ENCODE measurements around the gene TUBGCP6. TPM values are rescaled to one million over a fixed set of nuclear protein-coding genes. Genes with fewer than 3 reads are reported as not detected.

Gene TUBGCP6
- total RNA-seq, 1 donor from 2014 or later: 32.2 TPM

DNA sequence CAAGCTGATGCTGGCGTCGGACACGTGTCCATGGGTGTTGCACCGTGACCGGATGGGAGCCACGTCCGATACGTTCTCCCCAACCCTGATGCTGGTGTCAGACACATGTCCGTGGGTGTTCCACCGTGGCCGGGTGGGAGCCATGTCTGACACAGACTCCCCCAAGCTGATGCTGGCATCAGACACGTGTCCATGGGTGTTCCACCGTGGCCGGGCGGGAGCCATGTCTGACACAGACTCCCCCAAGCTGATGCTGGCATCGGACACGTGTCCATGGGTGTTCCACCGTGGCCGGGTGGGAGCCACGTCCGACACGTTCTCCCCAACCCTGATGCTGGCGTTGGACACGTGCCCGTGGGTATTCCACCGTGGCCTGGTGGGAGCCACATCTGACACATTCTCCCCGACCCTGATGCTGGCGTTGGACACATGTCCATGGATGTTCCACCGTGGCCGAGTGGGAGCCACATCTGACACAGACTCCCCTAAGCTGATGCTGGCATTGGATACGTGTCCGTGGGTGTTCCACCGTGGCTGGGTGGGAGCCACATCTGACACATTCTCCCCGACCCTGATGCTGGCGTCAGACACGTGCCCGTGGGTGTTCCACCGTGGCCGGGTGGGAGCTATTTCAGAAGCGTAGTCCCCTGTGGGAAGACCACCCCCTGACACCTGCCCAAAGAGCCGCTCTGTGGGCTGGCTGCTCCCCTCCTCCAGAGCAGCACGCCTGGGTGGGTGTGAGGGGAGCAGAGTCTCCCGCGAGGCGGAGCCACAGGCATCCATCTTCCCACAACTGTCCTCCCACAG, 24.0 kb downstream of the TUBGCP6 start:
- TF ChIP-seq, protein P1, sequence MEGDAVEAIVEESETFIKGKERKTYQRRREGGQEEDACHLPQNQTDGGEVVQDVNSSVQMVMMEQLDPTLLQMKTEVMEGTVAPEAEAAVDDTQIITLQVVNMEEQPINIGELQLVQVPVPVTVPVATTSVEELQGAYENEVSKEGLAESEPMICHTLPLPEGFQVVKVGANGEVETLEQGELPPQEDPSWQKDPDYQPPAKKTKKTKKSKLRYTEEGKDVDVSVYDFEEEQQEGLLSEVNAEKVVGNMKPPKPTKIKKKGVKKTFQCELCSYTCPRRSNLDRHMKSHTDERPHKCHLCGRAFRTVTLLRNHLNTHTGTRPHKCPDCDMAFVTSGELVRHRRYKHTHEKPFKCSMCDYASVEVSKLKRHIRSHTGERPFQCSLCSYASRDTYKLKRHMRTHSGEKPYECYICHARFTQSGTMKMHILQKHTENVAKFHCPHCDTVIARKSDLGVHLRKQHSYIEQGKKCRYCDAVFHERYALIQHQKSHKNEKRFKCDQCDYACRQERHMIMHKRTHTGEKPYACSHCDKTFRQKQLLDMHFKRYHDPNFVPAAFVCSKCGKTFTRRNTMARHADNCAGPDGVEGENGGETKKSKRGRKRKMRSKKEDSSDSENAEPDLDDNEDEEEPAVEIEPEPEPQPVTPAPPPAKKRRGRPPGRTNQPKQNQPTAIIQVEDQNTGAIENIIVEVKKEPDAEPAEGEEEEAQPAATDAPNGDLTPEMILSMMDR (IDR thresholded peaks at IDR 0.05): no peak
- Mint-ChIP-seq H3K4me1 (ENCODE audit: low read depth) (peaks cover 4% of the 10 kb centered on the region), H3K36me3 (ENCODE audit: low read depth) (peaks cover 17% of the 10 kb centered on the region), H3K27me3 (ENCODE audit: low read depth) (no peaks in the 10 kb centered on the region), H3K27ac (ENCODE audit: unreplicated experiment) (no peak overlapping the region), H3K4me3 (ENCODE audit: unreplicated experiment) (no peak overlapping the region), H3K9me3 (ENCODE audit: low read depth) (no peaks in the 10 kb centered on the region)
- DNase-seq (ENCODE audit: low spot score): peak; percentile 92

DNA sequence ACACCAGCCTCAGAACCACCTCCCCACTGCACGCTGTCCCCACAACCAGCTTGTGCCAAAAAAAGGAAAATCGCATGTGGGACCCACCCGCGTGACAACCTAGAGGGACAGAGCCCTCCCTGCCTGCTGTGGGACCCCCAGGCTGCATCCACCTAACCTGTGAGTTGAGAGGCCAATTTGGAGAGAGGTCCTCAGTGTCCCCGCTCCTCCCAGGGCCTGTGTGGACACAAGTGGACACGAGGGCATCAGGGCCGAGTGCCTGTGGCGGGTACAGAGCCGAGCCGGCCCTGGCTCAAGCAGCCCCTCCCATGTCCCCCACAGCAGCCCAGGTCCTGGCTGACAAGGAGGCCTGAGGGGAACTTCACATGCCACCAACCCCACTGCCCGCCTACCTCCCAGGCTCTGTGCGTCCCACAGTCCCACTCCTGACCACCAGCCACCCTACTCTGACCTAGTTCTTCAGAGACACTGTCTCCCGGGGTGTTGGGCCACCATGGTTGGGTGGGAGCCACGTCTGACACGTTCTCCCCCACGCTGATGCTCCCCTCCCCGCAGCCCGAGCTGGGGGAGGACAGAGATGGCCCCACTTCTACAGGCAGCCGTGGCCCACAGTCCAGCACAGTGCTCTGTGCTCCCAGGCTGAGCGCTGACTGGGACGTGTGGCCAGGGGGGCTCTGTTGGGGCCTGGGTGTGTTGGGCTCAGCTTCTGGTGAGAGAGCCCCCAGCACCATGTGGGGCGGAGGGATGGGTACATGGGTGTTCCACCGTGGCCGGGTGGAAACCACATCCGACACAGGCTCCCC, 24.8 kb downstream of the TUBGCP6 start:
- Mint-ChIP-seq H3K27me3 (ENCODE audit: low read depth) (no peaks in the 10 kb centered on the region), H3K9me3 (ENCODE audit: low read depth) (no peaks in the 10 kb centered on the region), H3K4me3 (ENCODE audit: unreplicated experiment) (no peak overlapping the region), H3K27ac (ENCODE audit: unreplicated experiment) (no peak overlapping the region), H3K36me3 (ENCODE audit: low read depth) (peaks cover 15% of the 10 kb centered on the region), H3K4me1 (ENCODE audit: low read depth) (peaks cover 4% of the 10 kb centered on the region)
- TF ChIP-seq, protein P1 (IDR thresholded peaks at IDR 0.05): no peak
- peak; percentile 89 for DNase-seq (ENCODE audit: low spot score)

DNA sequence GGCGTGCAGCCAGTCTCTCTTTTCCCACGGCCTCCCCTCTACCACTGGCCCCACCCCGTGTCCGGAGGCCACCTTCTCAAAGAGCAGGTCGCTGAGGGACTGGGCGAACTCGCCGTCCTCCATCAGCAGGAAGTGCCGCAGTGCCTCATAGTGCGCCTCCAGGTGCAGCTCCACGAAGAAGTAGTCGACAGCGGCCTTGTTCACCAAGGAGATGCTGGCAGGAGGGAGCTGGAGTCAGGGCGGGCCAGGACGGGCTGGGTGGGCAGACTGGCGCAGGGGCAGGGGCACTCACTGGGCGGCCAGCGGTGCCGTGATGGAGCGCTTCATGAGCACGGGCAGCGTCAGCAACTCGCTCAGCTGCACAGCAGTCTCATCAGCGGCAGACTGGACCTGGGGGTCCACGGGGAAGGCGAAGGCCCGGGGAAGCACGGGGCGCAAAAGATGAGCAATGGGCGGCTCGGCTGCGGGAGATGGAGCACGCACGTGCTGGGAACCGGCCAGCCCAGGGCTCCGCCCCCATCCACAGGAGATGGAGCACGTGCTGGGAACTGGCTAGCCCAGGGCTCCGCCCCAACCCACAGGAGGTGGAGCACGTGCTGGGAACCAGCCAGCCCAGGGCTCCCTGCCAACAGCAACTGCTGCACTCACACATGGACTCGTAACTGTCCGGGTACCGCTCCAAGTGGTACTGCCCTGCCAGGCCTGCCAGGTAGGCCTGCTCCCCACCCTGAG, 25.7 kb downstream of the TUBGCP6 start:
- H3K9me3 Mint-ChIP-seq (ENCODE audit: low read depth): no peaks in the 10 kb centered on the region
- H3K36me3 Mint-ChIP-seq (ENCODE audit: low read depth): peaks cover 18% of the 10 kb centered on the region
- TF ChIP-seq, protein P1 (IDR thresholded peaks at IDR 0.05): no peak
- peak overlapping the region; percentile 17 for H3K27ac Mint-ChIP-seq (ENCODE audit: unreplicated experiment)
- peaks cover 7% of the 10 kb centered on the region for H3K4me1 Mint-ChIP-seq (ENCODE audit: low read depth)
- no peak overlapping the region for H3K4me3 Mint-ChIP-seq (ENCODE audit: unreplicated experiment)
- DNase-seq (ENCODE audit: low spot score): peak; percentile 95
- no peaks in the 10 kb centered on the region for H3K27me3 Mint-ChIP-seq (ENCODE audit: low read depth)

DNA sequence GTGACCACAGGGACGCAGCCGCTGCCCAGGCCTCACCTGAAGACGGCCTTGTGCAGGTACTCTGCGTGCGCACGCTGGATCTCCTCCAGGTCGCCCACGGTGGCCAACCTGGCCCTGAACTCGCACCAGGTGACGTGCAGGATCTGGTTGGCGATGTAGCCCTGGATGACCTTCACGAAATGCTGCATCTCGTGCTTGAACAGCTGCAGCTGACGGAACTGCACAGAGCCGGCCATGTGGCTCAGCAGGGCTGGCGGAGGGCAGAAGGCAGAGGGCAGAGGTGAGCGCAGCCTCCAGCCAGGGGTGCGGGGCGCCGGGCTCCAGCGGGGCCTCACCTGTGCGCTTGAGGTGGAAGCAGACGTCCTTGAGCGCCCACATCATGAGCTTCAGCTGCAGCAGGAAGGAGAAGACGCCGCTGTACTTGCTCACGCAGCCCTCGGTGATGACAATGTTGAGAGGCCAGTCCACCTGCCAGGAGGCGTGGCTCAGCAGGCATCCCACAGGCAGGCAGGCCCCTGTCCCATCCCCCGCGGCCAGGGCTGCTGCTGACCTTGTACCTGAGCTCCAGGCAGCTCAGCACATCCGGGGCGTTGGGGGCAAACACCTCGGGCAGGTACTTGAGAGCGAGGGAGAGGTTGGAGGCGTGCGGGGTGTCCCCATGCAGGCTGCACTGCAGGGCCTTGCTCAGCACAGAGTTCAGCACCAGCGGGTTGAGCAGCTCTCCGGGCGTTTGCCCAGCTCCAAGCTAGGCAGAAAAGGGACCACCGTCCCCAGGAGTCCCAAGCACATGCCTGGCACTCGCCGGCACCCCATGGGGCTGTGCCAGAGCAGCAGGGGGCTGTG, 26.4 kb downstream of the TUBGCP6 start:
- no peaks in the 10 kb centered on the region for H3K9me3 Mint-ChIP-seq (ENCODE audit: low read depth)
- TF ChIP-seq, protein P1 (IDR thresholded peaks at IDR 0.05): no peak
- H3K36me3 Mint-ChIP-seq (ENCODE audit: low read depth): peaks cover 20% of the 10 kb centered on the region
- no peak for DNase-seq (ENCODE audit: low spot score)
- H3K27ac Mint-ChIP-seq (ENCODE audit: unreplicated experiment): no peak overlapping the region
- H3K27me3 Mint-ChIP-seq (ENCODE audit: low read depth): no peaks in the 10 kb centered on the region
- H3K4me3 Mint-ChIP-seq (ENCODE audit: unreplicated experiment): no peak overlapping the region
- peaks cover 7% of the 10 kb centered on the region for H3K4me1 Mint-ChIP-seq (ENCODE audit: low read depth)

All from chondrocyte (in vitro differentiated cells).